HUES48 (cell line): ENCODE measurements around the gene FHIT.

ENCODE experiments used
- H3K27ac ChIP-seq: one replicate; pipeline ENCODE4 v1.7.0; 2013; ENCODE audit warnings: low read depth, low read length, inconsistent platforms
- H3K27me3 ChIP-seq: 2 replicates; pipeline ENCODE4 v1.6.1; 2013; ENCODE audit warnings: mild to moderate bottlenecking, low read length; ENCODE audit not compliant: control insufficient read depth, insufficient read depth
- H3K36me3 ChIP-seq: 2 replicates; pipeline ENCODE4 v1.6.1; 2013; ENCODE audit warnings: low read length; ENCODE audit not compliant: control insufficient read depth, insufficient read depth
- H3K4me1 ChIP-seq: 2 replicates; pipeline ENCODE4 v1.6.1; 2013; ENCODE audit warnings: mild to moderate bottlenecking, low read length; ENCODE audit not compliant: control insufficient read depth, insufficient read depth
- H3K4me3 ChIP-seq: 2 replicates; pipeline ENCODE4 v1.5.1; 2013; ENCODE audit warnings: mild to moderate bottlenecking, low read depth, low read length
- H3K9ac ChIP-seq: 2 replicates; pipeline ENCODE4 v1.6.1; 2013; ENCODE audit warnings: mild to moderate bottlenecking, low read depth, low read length, moderate library complexity
- H3K9me3 ChIP-seq: 2 replicates; pipeline ENCODE4 v1.6.1; 2013; ENCODE audit warnings: low read length; ENCODE audit not compliant: control insufficient read depth, insufficient read depth

FHIT gene

GRCh38 chr3:60584250-60584649, 667.0 kb downstream of the FHIT start:
- no peaks in the 10 kb centered on the region for H3K9me3 ChIP-seq
- H3K36me3 ChIP-seq = no peaks in the 10 kb centered on the region
- no peak overlapping the region for H3K27ac ChIP-seq
- no peaks in the 10 kb centered on the region for H3K27me3 ChIP-seq
- no peak overlapping the region for H3K4me3 ChIP-seq
- H3K4me1 ChIP-seq = peaks cover 28% of the 10 kb centered on the region
- no peak overlapping the region for H3K9ac ChIP-seq

- H3K27ac ChIP-seq = no peak overlapping the region
- H3K4me1 ChIP-seq = peaks cover 21% of the 10 kb centered on the region
- H3K27me3 ChIP-seq = no peaks in the 10 kb centered on the region
- H3K36me3 ChIP-seq = no peaks in the 10 kb centered on the region
- H3K9me3 ChIP-seq = no peaks in the 10 kb centered on the region
- H3K9ac ChIP-seq = no peak overlapping the region
- H3K4me3 ChIP-seq = no peak overlapping the region
Observed at GRCh38 chr3:60582288-60582687, 669.0 kb downstream of the FHIT start.

- Histone ChIP-seq H3K27ac (no peak overlapping the region), H3K36me3 (no peaks in the 10 kb centered on the region), H3K27me3 (no peaks in the 10 kb centered on the region), H3K4me3 (no peak overlapping the region), H3K9me3 (no peaks in the 10 kb centered on the region), H3K9ac (peak overlapping the region; percentile 12; the same call in 1 of the 2 replicates), H3K4me1 (peaks cover 21% of the 10 kb centered on the region)
Observed at GRCh38 chr3:60580809-60581208, 670.4 kb downstream of the FHIT start.

GRCh38 chr3:60579734-60580133, 671.5 kb downstream of the FHIT start:
- Histone ChIP-seq H3K4me3 (no peak overlapping the region), H3K4me1 (peaks cover 21% of the 10 kb centered on the region), H3K27ac (no peak overlapping the region), H3K9ac (no peak overlapping the region), H3K9me3 (no peaks in the 10 kb centered on the region), H3K27me3 (no peaks in the 10 kb centered on the region), H3K36me3 (no peaks in the 10 kb centered on the region)

- Histone ChIP-seq H3K9me3 (no peaks in the 10 kb centered on the region), H3K36me3 (no peaks in the 10 kb centered on the region), H3K9ac (no peak overlapping the region), H3K27me3 (no peaks in the 10 kb centered on the region), H3K27ac (no peak overlapping the region), H3K4me3 (no peak overlapping the region), H3K4me1 (peaks cover 21% of the 10 kb centered on the region)
Observed at GRCh38 chr3:60578936-60579335, 672.3 kb downstream of the FHIT start.

GRCh38 chr3:60577601-60578000, 673.7 kb downstream of the FHIT start:
- H3K9me3 ChIP-seq = no peaks in the 10 kb centered on the region
- no peaks in the 10 kb centered on the region for H3K27me3 ChIP-seq
- H3K9ac ChIP-seq = no peak overlapping the region
- H3K27ac ChIP-seq = no peak overlapping the region
- H3K4me1 ChIP-seq = peaks cover 25% of the 10 kb centered on the region
- H3K4me3 ChIP-seq = no peak overlapping the region
- no peaks in the 10 kb centered on the region for H3K36me3 ChIP-seq

- no peak overlapping the region for H3K9ac ChIP-seq
- H3K27ac ChIP-seq = no peak overlapping the region
- no peaks in the 10 kb centered on the region for H3K36me3 ChIP-seq
- H3K4me1 ChIP-seq = peaks cover 26% of the 10 kb centered on the region
- no peaks in the 10 kb centered on the region for H3K9me3 ChIP-seq
- no peaks in the 10 kb centered on the region for H3K27me3 ChIP-seq
- no peak overlapping the region for H3K4me3 ChIP-seq
Observed at GRCh38 chr3:60575718-60576272, 675.5 kb downstream of the FHIT start.

GRCh38 chr3:60574046-60574769, 677.0 kb downstream of the FHIT start:
- Histone ChIP-seq H3K4me3 (no peak overlapping the region), H3K9ac (no peak overlapping the region)

GRCh38 chr3:60573494-60573893, 677.8 kb downstream of the FHIT start:
- Histone ChIP-seq H3K9ac (no peak overlapping the region), H3K27ac (no peak overlapping the region), H3K4me3 (no peak overlapping the region), H3K36me3 (no peaks in the 10 kb centered on the region), H3K4me1 (peaks cover 29% of the 10 kb centered on the region), H3K9me3 (no peaks in the 10 kb centered on the region), H3K27me3 (no peaks in the 10 kb centered on the region)

More at GRCh38 chr3:60574046-60574769, 677.0 kb downstream of the FHIT start:
- Histone ChIP-seq H3K27me3 (no peaks in the 10 kb centered on the region), H3K27ac (no peak overlapping the region), H3K36me3 (no peaks in the 10 kb centered on the region), H3K4me1 (peaks cover 27% of the 10 kb centered on the region), H3K9me3 (no peaks in the 10 kb centered on the region)

- no peaks in the 10 kb centered on the region for H3K36me3 ChIP-seq
- peaks cover 29% of the 10 kb centered on the region for H3K4me1 ChIP-seq
- no peaks in the 10 kb centered on the region for H3K27me3 ChIP-seq
- no peaks in the 10 kb centered on the region for H3K9me3 ChIP-seq
- H3K27ac ChIP-seq = no peak overlapping the region
- no peak overlapping the region for H3K9ac ChIP-seq
- H3K4me3 ChIP-seq = no peak overlapping the region
Observed at GRCh38 chr3:60571511-60571910, 679.7 kb downstream of the FHIT start.

- Histone ChIP-seq H3K9ac (no peak overlapping the region), H3K9me3 (no peaks in the 10 kb centered on the region), H3K4me3 (no peak overlapping the region), H3K4me1 (peaks cover 27% of the 10 kb centered on the region), H3K27me3 (no peaks in the 10 kb centered on the region), H3K27ac (no peak overlapping the region), H3K36me3 (no peaks in the 10 kb centered on the region)
Observed at GRCh38 chr3:60557122-60557521, 694.1 kb downstream of the FHIT start.
